Measurements from ENCODE around the gene CDC26. TPM values are rescaled to one million over a fixed set of nuclear protein-coding genes. Genes with fewer than 3 reads are reported as not detected.
A peak's percentile ranks its signal among the peaks of the same experiment; 100 is the strongest.

The CDC26 gene
- total RNA-seq = 10 to 100 TPM in 4 of 5 donors, 1 to 10 TPM in 1; 7.2 to 46.1 (median 25.4) TPM
- polyA plus RNA-seq = 10 to 100 TPM; 28.2 to 66.4 (median 45.3) TPM
- long read RNA-seq, donor 1, transcript CDC26-201 (4 exons, 872 nt) = major isoform, 18 of 29 reads
- long read RNA-seq, donor 1, partial matches to known transcripts = 11 of 29 reads
- long read RNA-seq, donor 1, other reads (novel, unspliced or antisense) = 0 of 29 reads
- long read RNA-seq, donor 2, transcript CDC26-201 (4 exons, 872 nt) = major isoform, 17 of 52 reads
- long read RNA-seq, donor 2, partial matches to known transcripts = 24 of 52 reads
- long read RNA-seq, donor 2, other reads (novel, unspliced or antisense) = 11 of 52 reads
- long read RNA-seq, donor 3, transcript CDC26-201 (4 exons, 872 nt) = major isoform, 12 of 30 reads
- long read RNA-seq, donor 3, partial matches to known transcripts = 17 of 30 reads
- long read RNA-seq, donor 3, other reads (novel, unspliced or antisense) = 0 of 30 reads
- long read RNA-seq, donor 4, partial matches to known transcripts = 0 of 2 reads
- long read RNA-seq, donor 4, other reads (novel, unspliced or antisense) = 0 of 2 reads
- long read RNA-seq, donor 5, transcript CDC26-201 (4 exons, 872 nt) = major isoform, 17 of 22 reads
- long read RNA-seq, donor 5, partial matches to known transcripts = 5 of 22 reads
- long read RNA-seq, donor 5, other reads (novel, unspliced or antisense) = 0 of 22 reads
- long read RNA-seq, donor 6, transcript CDC26-201 (4 exons, 872 nt) = major isoform, 43 of 55 reads
- long read RNA-seq, donor 6, partial matches to known transcripts = 12 of 55 reads
- long read RNA-seq, donor 6, other reads (novel, unspliced or antisense) = 0 of 55 reads
- long read RNA-seq, donor 7, transcript CDC26-201 (4 exons, 872 nt) = major isoform, 22 of 22 reads
- long read RNA-seq, donor 7, partial matches to known transcripts = 0 of 22 reads
- long read RNA-seq, donor 7, other reads (novel, unspliced or antisense) = 0 of 22 reads
- long read RNA-seq, donor 8, transcript CDC26-201 (4 exons, 872 nt) = major isoform, 20 of 30 reads
- long read RNA-seq, donor 8, partial matches to known transcripts = 10 of 30 reads
- long read RNA-seq, donor 8, other reads (novel, unspliced or antisense) = 0 of 30 reads
- long read RNA-seq, donor 9, transcript CDC26-201 (4 exons, 872 nt) = major isoform, 27 of 27 reads
- long read RNA-seq, donor 9, partial matches to known transcripts = 0 of 27 reads
- long read RNA-seq, donor 9, other reads (novel, unspliced or antisense) = 0 of 27 reads
- long read RNA-seq, donor 10, transcript CDC26-201 (4 exons, 872 nt) = major isoform, 7 of 7 reads
- long read RNA-seq, donor 10, partial matches to known transcripts = 0 of 7 reads
- long read RNA-seq, donor 10, other reads (novel, unspliced or antisense) = 0 of 7 reads

GRCh38 chr9:113275157-113276131 is at the start of gene CDC26, which contains the start of gene PRPF4:
TSS of gene CDC26 (minus strand) at chr9:113275572. CDS start at chr9:113272507, 3,065 bp downstream.
TSS of gene PRPF4 (plus strand) at chr9:113275658. CDS start at chr9:113275744, 86 bp downstream.
- Histone ChIP-seq H3K27me3 (no peaks in the 10 kb centered on the region), H3K4me1 (peaks cover 9 to 38% (median 29%) of the 10 kb centered on the region in 4 donors), H3K36me3 (peaks cover 34 to 68% (median 64%) of the 10 kb centered on the region in 4 donors), H3K4me3 (peak within 1 kb of the TSS; percentile 58 to 84 (median 79)), H3K9me3 (no peaks in the 10 kb centered on the region), H3K27ac (peak within 1 kb of the TSS; percentile 90 to 97 (median 96))
- 0 to 1% (median 0%) methylated on average over 40 to 63 of the region's 63 CpGs for WGBS, 5 donors
- peak; percentile 97 to 99 for DNase-seq
- TF ChIP-seq POLR2AphosphoS5 (IDR thresholded peaks at IDR 0.05) (peak; percentile 99), EP300 (IDR thresholded peaks at IDR 0.05) (peak; percentile 9), POLR2A (IDR thresholded peaks at IDR 0.05) (peak in 2 of 4 donors; percentile 92 to 93)
- TF ChIP-seq, protein P1, sequence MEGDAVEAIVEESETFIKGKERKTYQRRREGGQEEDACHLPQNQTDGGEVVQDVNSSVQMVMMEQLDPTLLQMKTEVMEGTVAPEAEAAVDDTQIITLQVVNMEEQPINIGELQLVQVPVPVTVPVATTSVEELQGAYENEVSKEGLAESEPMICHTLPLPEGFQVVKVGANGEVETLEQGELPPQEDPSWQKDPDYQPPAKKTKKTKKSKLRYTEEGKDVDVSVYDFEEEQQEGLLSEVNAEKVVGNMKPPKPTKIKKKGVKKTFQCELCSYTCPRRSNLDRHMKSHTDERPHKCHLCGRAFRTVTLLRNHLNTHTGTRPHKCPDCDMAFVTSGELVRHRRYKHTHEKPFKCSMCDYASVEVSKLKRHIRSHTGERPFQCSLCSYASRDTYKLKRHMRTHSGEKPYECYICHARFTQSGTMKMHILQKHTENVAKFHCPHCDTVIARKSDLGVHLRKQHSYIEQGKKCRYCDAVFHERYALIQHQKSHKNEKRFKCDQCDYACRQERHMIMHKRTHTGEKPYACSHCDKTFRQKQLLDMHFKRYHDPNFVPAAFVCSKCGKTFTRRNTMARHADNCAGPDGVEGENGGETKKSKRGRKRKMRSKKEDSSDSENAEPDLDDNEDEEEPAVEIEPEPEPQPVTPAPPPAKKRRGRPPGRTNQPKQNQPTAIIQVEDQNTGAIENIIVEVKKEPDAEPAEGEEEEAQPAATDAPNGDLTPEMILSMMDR (IDR thresholded peaks at IDR 0.05) = peak in 1 of 7 experiments; percentile 22
- intact Hi-C loops (cut with DNase I; ENCODE audit: low total_unique reads) = loop anchor here (10.0 kb wide), 1 partner anchor 379 kb away; no protein-coding TSS in a partner anchor

DNA sequence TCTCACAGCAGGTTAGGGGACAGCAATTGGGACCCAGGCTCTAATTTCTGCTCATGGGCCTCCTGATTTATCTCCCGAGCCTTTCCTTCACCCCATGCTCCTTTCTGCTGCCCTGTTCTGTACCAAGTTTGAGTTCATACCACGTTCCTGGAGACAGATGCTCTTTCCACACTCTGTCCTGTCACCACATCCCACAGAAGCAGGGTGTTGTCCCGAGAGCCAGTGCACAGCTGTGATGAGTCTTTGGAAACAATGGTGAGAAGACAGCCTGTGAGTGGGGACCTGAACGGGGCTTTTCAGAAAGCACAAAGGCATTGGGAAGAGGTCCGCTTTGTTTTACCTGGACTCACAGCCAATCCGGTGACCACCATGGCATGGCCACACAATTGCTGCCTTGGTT is 47.3 kb upstream of the CDC26 start:
- intact Hi-C loops (cut with DNase I; ENCODE audit: low total_unique reads) = no loop called here
- WGBS, 5 donors = 79 to 87% (median 81%) methylated on average over 6 of the region's 6 CpGs
- Histone ChIP-seq H3K27ac (no peak overlapping the region), H3K27me3 (no peaks in the 10 kb centered on the region), H3K36me3 (peaks cover 0 to 44% (median 31%) of the 10 kb centered on the region in 4 donors), H3K9me3 (no peaks in the 10 kb centered on the region), H3K4me1 (no peaks in the 10 kb centered on the region), H3K4me3 (no peak overlapping the region)
- TF ChIP-seq POLR2AphosphoS5 (IDR thresholded peaks at IDR 0.05) (no peak), EP300 (IDR thresholded peaks at IDR 0.05) (no peak), POLR2A (IDR thresholded peaks at IDR 0.05) (no peak)
- TF ChIP-seq, protein P1 (IDR thresholded peaks at IDR 0.05) = no peak
- DNase-seq = no peak

DNA sequence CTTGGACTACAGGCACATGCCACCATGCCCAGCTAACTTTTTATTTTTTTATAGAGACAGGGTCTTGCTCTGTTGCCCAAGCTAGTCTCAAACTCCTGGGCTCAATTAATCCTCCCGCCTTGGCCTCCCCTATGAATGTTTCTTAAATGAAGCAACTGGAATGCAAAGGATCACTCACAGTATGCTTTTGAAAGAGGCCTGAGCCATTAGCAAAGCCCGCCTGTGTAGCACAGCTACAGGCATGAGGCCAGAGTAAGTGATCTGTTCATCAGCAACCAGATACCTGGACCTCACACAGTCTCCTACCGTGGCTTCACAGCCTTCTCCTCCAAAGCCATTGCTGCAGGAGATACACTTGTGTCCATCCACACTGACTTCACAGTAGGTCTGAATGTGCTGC is 44.7 kb upstream of the CDC26 start:
- Histone ChIP-seq H3K4me1 (no peaks in the 10 kb centered on the region), H3K36me3 (peaks cover 0 to 62% (median 37%) of the 10 kb centered on the region in 4 donors), H3K27me3 (no peaks in the 10 kb centered on the region), H3K9me3 (no peaks in the 10 kb centered on the region), H3K4me3 (no peak overlapping the region), H3K27ac (no peak overlapping the region)
- TF ChIP-seq, protein P1 (IDR thresholded peaks at IDR 0.05) = no peak
- TF ChIP-seq POLR2AphosphoS5 (IDR thresholded peaks at IDR 0.05) (no peak), POLR2A (IDR thresholded peaks at IDR 0.05) (no peak), EP300 (IDR thresholded peaks at IDR 0.05) (no peak)
- DNase-seq = no peak
- intact Hi-C loops (cut with DNase I; ENCODE audit: low total_unique reads) = no loop called here
- WGBS, 5 donors = 91 to 97% (median 94%) methylated on average over 3 of the region's 3 CpGs
